Fibroblast of skin of left quadriceps (primary cell): ENCODE measurements around the gene ZNF593.

Experiments
- DNase-seq, 2 experiments: peaks; one replicate each; pipeline ENCODE4 v3.0.0-alpha.2; 2013; ENCODE audit warnings: low read depth in 2 of 2

The ZNF593 gene

DNA sequence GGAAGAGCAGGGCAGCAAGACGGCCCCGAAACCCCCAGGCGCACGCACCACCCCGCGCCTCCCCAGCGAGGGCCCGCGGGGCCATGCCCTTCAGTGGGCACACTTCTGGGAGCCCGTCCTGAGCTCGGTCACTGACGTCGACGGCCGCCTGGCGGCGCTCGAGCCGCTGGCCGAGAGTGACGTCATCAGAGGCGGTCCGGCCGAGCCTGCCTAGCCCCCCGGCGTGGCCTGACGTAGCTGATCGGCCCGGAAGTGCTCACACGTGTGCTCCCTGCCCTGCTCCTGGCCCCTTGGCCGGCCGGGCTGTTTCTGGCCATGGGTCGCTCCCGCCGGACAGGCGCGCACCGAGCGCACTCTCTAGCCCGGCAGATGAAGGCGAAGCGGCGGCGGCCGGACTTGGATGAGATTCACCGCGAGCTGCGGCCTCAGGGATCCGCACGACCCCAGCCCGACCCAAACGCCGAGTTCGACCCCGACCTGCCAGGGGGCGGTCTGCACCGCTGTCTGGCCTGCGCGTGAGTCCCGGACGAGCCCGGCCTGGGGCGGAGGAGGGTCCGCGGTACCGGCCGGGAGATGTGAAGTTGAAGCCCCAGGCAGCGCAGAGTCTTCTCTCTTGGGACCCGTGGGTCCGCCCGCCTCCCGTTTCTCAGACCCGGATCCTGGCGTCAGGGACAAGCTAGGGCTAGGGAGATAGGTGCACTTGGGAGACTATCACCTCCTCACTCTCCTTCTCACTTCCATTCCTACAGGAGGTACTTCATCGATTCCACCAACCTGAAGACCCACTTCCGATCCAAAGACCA is at the start of gene ZNF593:
TSS of gene ZNF593 (plus strand) at position 240 of the 803 bp plus-strand sequence. CDS start at position 316, 76 bp downstream.
- peak; percentile 65 to 67 for DNase-seq

DNA sequence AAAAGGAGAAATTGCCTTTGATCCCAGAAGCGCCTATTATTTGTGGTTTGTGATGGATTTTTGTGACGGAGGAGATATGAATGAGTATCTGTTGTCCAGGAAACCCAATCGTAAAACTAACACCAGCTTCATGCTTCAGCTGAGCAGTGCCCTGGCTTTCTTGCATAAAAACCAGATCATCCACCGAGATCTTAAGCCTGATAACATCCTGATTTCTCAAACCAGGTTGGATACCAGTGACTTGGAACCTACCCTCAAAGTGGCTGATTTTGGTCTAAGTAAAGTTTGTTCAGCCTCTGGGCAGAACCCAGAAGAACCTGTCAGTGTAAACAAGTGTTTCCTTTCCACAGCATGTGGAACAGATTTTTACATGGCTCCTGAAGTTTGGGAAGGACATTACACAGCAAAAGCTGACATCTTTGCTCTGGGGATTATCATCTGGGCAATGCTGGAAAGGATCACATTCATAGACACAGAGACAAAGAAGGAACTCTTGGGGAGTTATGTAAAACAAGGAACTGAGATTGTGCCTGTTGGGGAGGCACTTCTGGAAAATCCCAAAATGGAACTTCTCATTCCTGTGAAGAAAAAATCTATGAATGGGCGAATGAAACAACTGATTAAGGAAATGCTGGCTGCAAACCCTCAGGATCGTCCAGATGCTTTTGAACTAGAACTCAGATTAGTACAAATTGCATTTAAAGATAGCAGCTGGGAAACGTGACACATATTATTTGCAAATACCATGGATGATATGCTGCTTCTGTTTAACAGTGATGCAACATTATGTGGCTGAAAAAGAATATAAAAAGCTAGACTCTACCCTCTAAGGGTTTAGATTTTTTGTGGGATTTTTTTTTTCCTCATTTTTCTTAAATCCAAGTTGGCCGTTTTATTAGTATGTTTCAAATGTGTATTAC is 47.6 kb upstream of the ZNF593 start:
- DNase-seq: no peak

DNA sequence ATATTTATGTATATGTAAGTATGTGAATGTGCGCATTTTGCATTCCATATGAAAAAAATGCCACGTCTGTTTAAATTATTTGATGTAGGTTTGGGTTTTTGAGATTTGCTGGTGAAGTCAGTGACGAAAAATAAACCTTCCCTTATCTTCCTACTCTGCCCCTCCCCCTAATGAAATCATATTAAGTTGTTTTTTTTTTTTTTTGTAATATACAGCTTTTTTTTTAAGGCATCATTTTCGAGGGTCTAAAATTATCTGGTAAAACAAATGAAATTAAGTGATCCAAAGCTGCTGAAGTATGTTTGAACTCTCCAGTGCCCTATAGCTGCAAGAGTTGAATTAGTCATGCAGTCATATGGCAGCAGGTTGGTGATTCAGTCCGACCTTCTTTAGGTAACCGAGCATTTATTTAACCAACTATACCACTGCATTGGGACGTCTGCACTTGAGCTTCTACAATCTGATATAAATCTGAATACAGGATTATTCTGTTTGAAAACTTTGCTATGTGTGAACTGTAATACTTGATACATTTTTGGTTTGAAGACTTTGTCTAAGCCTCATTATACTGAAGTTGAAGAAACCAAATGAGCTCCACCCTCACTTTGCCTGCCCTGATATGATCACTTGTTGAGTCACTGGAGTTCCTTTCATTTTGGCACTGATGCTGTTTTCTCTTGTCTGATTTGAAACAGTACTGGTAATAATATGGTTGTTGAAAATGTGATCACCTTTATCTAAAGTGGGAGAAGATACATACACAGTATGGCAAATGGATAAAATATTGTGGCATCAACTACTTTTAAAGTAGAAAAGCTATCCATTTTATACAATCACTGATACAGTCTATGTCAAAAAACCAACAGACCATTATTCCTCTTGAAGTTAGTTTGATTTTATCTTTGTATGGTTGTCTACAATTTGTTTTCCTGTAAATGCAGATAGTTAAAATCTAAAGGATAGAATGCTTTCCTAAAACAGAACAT is 46.4 kb upstream of the ZNF593 start:
- DNase-seq: no peak

DNA sequence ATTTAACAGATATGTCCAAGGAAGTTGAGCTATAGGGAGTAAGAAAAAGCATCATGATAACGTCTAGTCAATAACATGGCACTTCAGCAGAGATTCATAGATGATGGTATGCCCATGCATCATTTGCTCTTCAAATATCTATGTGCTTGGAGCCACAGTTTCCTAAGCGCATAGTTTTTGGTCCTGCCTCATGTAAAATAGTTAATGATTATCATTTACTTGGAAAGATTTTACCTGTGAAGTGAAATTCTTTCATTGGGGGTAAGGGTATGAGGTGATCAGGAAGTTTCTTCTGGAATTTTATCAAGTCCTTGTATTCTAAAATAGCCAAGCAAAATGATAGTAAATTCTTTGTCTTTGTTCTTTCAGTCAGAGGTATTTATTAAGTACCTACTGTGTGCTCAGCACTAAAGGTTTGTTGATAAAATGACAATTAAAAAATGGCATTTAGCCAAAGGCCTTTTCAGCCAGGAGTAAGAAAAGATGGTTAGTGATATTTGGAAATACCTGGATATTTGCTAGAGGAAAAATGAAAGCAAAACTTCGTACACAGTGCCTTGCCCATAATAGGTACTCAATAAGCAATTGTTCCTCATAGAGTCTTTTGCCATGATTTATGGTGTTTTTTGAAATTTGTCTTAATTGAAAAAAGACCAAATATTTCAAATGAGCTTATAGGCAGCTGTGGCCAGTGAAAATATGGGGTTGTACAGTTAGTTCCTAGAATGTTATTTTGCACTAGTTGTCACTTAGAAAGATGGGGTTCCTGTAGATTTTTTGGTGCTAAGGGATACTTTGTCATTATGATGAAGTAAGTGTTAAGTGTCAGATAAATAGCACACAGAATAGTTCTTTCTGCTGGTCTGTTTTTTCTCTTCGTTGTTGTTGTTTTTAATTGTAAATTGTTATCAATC is 45.0 kb upstream of the ZNF593 start:
- no peak for DNase-seq

DNA sequence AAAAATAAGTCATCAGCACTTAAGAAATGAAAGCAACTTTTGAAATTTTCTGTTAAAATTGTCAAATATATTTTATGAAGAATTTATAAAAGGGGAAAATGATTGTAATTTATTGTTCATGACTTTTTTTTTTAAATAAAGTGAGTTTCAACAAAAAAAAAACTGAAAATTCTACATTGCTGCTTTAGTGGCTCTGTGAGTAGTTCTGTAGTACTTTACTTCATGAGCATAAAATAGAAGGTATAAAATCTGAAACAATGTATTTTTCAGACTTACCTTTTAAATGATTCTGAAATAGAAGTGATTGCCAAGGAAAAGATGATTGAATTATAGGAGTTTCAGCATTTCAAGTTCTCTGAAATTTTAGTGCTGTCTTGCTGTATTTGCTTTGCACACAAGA is 44.3 kb upstream of the ZNF593 start:
- DNase-seq: no peak

DNA sequence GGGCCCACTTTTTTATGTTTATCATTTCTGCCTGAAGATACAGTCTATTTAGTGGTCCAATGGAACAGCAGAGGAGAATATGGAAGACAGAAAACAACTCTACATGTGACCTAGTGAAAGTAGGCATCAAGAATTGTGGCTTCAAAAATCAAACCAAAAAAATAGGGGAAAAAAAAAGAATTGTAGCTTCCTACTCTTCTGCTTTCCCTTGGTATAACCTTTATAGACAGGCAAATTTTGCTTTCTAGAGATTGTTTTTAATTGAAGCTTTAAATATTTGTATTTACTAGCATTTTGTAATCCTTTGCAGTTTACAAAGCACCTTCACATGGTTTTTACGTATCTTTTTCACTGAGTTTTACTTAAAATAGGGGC is 43.8 kb upstream of the ZNF593 start:
- no peak for DNase-seq

DNA sequence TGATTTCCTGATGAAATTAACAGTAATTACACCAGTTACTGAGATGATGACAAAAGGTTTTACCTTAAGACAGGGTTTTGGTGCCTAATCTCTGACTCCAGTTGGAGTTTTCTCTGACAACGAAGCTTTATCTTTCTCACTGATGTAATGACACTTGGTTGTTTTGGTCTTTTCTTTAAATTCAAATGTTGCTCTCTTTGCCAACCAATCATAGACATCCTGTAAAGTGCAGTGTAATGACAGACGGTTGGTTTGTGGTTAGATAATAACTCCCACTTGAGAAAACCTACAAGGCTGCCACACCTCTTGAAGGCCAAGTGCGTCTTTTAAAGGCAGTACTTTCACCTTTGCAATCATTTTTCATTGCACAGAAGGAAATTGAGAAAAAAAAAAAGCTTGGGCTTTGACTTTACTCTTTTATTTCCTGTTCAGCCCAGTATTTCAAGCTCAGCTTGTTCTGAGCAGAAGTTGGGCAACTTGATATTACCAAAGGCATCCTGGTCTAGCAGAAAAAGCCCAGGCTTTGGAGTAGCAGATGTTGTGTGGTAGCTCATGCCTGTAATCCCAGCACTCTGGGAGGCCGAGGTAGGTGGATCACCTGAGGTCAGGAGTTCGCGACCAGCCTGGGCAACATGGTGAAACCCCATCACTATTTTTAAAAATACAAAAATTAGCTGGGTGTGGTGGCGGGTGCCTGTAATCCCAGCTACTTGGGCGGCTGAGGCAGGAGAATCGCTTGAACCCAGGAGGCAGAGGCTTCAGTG is 43.2 kb upstream of the ZNF593 start:
- DNase-seq: no peak

DNA sequence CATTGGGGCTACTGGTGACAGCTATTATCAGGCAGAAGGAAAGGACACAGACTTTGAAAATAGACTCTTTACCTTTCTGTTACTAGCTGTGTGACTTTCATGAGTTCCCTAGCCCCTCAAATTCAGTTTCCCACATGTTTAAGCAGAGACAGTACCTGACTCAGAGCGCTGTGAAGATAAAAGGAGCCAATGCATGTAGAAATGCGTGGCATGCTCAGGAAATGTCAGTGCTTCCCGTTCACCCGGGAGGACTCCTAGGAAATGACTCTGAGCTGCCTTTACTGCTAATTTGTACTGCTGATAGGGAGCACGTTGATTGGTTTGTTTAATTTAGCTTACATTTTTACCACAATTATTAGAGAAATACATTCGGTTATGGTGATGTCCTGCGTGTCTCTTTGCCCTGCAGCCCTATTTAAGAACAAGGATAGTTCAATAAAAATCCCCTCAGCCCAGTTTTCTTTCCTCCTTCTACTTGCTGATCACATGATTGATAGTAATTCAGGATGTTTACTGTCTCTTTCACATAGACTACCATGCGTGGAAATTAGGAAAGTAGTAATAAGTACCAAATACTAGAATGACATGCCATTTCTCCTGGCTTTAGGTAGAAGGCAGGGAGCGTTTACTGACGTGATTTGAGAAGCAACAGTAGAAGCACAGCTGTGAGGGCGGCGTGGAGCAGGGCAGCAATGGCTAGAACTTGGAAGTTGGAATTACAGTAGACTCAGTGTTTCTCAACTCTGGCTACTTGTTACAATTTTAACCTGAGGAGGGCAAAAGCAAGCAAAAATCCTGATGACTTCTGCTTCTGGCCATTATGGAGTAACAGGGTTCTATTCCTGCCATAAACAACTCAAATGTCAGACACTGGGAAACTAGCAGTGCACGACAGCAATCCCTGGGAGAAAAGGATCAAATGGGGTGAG is 42.2 kb upstream of the ZNF593 start:
- DNase-seq: no peak

DNA sequence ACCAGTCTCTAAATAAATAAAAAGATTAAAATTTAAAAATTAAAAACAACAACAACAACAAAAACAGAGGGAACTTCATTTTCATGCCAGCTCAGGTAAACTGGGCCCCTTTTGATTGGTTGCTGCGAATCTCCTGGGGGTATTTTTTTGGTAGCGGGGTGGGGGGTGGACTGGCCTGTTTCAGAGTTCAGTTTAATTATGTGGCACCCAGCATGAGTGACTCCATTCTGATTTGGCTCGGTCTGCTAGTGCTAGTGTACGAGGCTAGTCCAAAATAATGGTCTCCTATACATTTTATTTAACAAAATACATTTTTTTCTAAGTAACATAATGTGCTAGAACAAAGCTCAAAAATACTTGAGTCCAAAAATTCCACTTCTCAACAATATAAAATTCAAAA is 39.9 kb upstream of the ZNF593 start:
- DNase-seq: no peak

DNA sequence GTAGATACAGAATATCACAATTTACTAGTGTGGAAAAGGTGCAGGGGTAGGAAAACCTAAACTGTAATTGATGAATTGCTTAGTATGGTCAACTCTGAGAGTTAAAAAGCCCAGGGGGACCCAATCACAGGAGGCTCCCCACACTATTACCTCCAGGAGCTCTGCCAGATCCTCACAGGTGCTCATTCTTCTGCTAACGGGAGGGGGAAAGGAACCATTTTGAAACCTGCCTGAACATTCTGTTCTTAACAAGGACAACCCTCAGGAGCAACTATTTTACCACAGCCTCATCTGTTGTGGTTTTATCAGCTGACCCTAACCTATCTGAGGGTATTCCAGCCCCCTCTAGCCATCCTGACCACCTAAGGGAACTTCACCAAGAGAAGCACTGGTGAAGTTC is 39.0 kb upstream of the ZNF593 start:
- no peak for DNase-seq

DNA sequence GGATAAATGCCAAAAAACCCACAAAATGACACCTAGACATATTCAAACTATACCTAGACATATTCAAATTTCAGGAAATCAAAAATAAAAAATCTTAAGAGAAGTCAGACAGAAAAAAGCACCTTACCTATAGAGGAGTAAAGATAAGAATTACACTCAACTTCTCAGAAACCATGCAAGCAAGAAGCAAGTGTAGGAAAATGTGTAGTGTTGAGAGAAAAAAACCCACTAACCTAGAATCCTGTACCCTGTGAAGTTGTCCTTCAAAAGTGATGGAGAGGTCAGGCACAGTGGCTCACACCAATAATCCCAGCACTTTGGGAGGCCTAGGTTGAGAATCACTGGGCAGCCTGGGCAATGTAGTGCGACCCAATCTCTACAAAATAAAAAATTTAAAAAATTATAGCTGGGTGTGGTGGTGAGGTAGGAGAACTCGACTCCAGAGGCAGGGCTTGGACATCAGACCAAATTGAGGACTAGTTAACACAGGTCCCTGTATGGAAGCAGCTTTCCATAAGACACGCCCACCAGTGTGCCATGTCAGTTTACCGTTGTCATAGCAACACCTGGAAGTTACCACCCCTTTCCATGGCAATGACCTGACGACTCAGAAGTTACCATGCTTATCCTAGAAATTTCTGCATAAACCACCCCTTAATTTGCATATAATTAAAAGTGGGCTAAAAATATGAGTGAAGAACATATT is 37.4 kb upstream of the ZNF593 start:
- DNase-seq: no peak

DNA sequence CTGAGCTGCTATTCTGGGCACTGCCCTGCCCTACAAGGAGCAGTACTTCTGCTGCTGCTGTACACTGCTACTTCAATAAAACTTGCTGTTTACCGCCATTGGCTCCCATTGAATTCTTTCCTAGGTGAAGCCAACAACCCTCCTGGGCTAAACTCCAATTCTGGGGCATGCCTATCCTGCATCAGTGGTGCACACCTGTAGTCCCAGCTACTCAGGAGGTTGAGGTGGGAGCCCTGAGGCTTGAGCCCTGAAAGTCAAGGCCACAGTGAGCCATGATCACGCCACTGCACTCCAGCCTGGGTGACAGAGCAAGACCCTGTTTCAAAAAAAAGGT is 36.9 kb upstream of the ZNF593 start:
- no peak for DNase-seq

DNA sequence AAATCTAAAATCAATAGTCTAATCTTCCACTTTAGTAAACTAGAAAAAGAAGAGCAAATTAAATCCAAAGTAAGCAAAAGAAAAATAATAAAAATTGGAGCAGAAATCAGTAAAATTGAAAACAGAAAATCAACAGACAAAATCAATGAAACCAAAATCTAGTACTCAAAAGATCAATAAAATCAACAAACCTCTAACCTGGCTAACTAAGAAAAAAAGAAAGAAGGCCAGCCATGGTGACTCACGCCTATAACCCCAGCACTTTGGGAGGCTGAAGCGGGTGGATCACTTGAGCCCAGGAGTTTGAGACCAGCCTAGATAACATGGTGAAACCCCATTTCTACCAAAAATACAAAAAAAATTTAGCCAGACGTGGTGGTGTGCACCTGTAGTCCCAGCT is 35.2 kb upstream of the ZNF593 start:
- DNase-seq: no peak

DNA sequence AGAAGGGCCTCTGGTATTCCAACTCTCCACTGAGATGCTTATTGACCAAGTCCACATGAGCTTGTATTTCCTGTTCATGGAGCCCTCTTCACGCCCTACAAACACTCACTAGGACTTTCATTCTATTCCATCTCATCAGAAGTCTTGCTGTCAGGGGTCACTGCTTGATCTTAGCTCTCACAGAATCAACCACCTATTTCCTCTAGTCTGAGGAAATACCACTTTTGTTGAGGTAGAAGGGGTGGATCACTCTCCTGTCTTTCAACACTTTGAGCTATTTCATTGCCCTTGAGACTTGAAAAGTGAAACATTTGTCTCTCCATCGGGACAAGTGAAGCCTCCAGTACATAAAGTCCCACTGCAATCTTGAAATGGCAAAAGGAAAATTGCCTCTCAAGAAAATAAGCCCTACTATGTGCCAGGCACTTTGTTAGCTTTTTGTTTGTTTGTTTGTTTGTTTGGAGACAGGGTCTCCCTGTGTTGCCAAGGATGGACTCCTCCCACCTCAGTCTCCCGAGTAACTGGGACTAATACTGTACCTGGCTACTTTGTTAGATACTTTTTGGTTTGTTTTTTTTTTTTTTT is 30.6 kb upstream of the ZNF593 start:
- DNase-seq: no peak

DNA sequence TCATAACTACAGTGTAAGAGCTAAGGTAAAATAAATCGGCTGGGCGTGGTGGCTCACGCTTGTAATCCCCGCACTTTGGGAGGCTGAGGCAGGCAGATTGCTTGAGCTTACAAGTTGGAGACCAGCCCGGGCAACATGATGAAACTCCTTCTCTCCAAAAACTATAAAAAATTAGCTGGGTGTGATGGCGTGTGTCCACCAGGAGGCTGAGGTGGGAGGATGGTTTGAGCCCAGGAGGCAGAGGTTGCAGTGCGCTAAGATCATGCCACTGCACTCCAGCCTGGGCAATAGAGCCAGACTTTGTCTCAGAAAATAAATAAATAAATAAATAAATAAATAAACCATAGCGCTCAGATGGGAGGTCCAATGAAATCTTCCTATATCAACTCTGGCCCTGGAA is 27.5 kb upstream of the ZNF593 start:
- DNase-seq: no peak

DNA sequence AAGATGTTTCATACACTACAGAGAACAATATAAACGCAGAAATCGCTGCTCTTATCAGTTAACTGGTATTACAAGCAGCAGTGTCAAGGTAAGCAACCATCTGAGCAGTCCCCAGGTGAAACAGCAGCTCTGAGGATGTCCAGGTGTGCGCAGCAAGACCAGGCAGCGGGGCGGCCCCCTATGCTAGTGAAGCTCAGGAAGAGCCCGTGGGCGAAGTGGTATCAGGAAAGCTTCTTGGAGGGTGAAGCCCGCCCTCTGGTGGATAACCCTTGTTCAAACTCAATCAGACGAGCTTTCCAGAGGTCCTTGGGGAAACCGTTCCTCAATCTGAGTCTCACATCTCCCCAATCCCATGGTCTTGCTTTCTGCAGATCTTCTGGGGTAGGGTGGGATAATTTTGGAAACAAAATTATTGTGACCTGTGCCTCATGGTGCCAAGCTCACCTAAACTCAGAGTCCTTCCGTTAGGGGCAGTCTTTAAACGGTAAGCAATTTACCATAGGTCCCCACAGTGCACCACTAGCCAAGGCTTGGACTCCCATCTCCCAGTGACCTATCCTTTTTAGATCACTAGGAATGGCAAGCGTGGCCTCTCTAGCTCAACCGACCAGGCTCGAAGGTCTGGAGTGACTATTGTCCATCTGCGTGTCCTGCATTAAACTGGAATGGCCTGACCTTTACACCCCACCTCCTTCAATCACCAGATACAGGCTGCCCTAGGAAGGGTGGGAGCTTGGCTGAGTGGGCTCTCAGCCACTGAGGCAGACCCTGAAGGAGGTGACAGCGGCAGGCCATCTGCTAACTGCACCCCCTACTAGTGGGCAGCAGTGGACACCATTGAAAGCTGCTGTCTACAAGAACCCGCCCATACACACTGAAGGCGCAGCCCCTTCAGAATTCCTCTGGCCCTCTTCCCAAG is 24.4 kb upstream of the ZNF593 start:
- DNase-seq: peak; percentile 36 to 57

DNA sequence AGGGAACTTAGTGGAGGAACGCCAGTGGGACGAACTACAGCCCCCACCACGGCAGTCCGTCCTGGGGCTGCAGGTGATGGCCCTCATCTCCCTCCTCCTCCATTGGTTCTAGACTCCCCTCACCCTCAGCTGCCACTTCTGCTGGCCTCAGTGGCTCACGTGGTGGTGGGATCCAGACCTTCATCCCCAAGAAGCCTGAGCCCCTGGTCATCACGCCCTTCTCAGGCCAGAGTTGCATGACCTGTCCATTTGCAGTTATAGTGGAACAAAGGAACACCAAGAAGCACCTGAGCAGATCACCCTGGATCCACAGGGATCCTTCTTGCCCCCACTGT is 23.8 kb upstream of the ZNF593 start:
- no peak for DNase-seq
